HG03378 (cell line): ENCODE data around the gene YES1.

Source experiments
- ATAC-seq: cut with Tn5 transposase; IDR thresholded peaks from one replicate; pipeline ENCODE4 v1.9.1; 2021; ENCODE audit warnings: mild to moderate bottlenecking, moderate library complexity; ENCODE audit not compliant: unreplicated experiment

Gene YES1

DNA sequence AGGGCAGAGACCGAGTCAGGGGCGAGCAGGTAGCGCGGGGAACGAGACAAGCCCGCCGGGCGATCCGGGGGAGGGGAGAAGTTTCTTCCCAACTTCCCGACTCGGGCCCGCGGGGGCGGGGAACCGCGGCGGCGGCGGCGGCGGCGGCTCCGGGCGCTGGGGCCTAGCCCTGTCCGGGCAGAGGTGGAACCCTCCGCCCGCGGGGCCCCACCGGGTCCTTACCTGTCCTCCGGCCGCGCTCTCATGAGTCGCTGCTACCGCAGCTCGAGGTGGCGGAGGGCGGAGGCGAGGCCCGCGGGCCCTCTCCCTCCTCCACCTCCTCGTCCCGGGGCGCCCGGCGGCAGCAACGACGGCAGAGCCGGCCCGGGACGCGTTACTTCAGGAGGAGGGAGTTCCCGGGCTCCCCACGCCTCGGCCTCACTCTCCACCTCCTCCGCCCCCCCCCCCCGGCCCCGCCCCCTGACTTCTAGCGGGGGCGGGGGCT, at the start of gene YES1:
YES1 (minus strand) TSS at position 351 of the 484 bp plus-strand sequence. CDS start 55,415 bp downstream, outside the sequence.
- peak; percentile 9 for ATAC-seq

DNA sequence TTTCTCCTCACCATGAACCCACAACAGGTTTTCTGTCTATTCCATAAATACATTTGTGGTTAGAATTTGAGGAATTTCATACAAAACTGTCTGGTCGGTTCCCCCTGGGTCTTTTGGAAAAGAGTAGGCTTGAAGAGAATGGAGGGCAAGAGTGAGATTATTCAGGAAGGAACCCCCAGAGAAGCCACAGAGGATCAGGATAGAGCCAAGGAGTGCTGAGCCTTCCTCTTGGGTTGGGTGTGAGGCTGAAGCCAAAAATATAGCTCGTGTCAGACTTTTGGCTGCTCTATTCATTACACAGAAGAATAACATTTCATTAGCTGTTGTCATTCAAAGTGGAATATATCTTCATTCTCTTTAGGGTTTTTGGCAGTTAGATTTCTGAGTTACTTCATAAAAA, 45.9 kb upstream of the YES1 start:
- ATAC-seq = no peak

DNA sequence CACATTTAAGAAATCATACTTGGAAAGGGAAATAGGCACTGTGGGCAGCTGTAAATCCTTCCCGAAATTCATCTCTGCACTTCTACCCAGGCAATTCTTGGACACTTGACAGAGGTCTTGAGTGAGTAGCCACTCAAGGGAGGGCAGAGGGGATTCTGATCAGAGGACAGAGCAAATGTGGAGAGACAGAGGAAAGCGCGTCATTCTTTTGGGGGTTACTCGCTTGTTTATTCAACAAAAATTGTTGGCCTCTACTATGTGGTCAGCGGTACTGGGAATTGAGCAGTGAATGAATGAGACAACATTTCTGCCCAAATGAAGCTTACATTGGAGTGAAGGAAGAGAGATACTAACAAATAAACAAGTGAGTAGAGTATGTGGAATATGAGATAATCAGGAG, 41.4 kb upstream of the YES1 start:
- no peak for ATAC-seq

GRCh38 chr18:850960-851359, 38.9 kb upstream of the YES1 start:
- ATAC-seq = no peak

GRCh38 chr18:849021-849420, 37.0 kb upstream of the YES1 start:
- no peak for ATAC-seq

- no peak for ATAC-seq
Measured at GRCh38 chr18:848062-848861, 36.2 kb upstream of the YES1 start.

DNA sequence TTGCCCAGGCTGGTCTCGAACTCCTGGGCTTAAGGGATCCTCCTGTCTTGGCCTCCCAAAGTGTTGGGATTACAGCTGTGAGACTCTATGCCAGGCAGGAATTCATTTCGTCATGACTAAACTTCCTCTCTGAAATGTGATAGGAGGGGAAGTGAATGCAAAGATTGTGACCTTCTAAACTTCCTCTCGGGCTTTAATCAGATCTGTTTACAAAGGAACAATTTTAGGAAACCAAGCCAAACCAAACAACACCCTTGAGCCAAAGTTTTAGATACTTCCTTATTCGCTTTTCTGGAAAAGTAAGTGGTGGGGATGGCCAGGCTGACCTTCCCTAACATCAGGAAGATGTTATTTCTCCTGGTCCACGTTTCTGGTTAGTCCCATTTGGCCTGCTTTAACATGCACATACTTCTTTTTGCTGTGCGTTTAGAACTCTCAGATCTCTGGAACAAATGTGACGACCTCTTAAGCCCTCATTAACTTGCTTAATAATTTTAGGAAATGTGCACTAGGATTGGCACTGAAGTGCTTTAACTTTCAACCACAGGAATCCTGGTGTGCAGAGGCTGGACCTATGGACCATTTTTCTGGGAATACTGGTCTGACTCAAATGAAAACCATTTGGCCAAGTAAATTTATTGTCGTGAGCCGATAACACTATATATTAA, 33.2 kb upstream of the YES1 start:
- ATAC-seq = no peak

GRCh38 chr18:841647-842370, 29.8 kb upstream of the YES1 start:
- no peak for ATAC-seq

DNA sequence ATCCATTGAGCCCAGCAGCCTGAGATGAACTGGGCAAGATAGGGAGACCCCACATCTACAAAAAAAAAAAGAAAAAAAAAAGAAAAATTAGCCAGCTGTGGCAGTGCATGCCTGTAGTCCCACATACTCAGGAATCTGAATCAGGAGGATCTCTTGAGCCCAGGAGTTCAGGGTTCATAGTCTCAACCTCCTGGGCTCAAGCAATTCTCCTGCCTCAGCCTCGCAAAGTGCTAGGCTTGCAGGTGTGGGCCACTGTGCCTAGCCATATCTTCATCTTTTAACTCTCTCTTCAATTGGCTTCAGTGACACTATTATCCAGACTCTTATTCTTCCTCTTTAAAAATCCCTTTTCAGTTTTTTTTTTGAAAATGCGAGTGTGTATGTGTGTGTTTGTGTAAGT, 28.5 kb upstream of the YES1 start:
- no peak for ATAC-seq

DNA sequence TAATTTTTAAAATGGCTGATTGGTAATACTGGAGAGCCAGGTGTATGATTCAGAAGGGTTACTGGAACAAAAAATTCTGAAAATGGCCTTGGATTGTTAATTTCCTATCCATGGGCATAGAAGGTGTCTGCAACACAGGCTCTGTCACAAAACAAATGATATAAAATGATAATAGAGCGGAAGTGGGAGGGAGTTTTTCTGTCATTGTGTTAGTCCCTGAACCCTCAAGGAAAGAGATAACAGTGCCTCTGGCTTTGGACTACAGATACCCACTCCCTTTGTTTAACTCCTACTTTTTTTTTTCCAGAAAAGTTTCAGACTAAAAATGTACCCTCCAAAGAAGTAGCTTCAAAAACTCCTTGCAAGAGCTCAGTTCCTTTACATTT, 28.0 kb upstream of the YES1 start:
- ATAC-seq = no peak

GRCh38 chr18:839224-840022, 27.4 kb upstream of the YES1 start:
- ATAC-seq = peak; percentile 99

GRCh38 chr18:837922-838321, 25.9 kb upstream of the YES1 start:
- no peak for ATAC-seq

- ATAC-seq = no peak
Measured at GRCh38 chr18:834082-834720, 22.2 kb upstream of the YES1 start.

DNA sequence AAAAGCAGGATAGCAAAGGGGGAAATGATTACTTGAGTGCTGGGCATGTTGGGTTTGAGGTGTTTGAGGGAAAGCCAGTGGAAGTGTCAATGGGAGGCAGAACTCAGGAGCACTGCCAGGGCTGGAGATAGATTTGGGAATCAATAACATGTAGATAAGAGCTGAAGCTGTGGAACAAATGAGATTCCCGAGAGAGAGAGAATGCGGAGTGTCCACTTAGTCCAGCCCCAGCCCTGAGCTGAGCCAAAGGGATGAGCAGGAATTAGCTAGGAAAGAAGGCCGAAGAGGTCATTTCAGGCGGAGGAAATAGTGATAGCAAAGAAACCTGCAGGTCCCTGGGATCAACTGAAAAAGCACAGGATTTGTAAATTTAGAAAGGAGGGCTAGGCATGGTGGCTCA, 21.2 kb upstream of the YES1 start:
- ATAC-seq = no peak

- ATAC-seq = no peak
Measured at GRCh38 chr18:832085-832681, 20.1 kb upstream of the YES1 start.

- peak; percentile 83 for ATAC-seq
Measured at GRCh38 chr18:830315-830901, 18.4 kb upstream of the YES1 start.

- no peak for ATAC-seq
Measured at GRCh38 chr18:829432-829831, 17.4 kb upstream of the YES1 start.

GRCh38 chr18:827093-827677, 15.1 kb upstream of the YES1 start:
- ATAC-seq = no peak

DNA sequence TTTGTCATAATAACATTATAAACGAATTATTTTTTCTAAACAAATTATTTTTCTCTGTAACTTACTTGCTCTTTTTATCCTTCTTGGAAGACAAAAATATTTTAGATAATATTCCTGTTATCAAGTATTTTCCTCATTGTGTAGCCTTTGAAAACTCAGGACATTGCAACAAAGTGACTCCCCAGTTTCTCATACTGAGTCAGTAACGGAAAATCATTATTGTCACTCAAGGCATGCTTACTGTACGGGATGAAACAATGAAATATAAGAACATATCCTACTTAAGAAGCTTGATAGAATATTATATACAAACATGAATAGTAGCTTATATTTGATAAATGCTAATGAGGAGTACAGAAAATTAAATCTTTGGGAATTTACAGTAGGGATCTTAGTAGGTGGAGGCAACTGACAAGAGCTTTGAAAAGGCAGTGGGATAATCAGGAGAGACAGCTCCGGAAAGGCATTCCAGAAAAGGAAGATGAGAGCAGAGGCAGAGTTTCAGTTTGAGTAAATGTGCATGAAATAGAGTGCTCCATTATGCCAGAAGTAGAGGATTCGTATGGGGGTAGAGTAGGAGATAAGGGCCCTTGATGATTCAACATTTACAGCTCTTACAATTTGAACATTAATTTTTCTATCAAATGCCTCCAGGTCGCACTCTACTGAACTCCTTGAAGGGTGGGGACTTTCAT, 14.0 kb upstream of the YES1 start:
- no peak for ATAC-seq
